Liver (tissue), 3 donors: ENCODE measurements around the gene COQ6.

ENCODE experiments used
- ATF3 ChIP-seq: IDR thresholded peaks from 2 replicates; pipeline ENCODE4 v1.6.1; 2016; ENCODE audit warnings: antibody characterized with exemption
- CTCF ChIP-seq: fragments of 150-350 bp; IDR thresholded peaks from 2 replicates; pipeline ENCODE4 v1.5.1; 2017; ENCODE audit warnings: improper control_type of control experiment, low read depth, low read length; ENCODE audit not compliant: missing input control
- EGR1 ChIP-seq, 2 donors: IDR thresholded peaks; 2 replicates each; pipeline ENCODE4 v1.6.1; 2016 to 2018; ENCODE audit warnings: antibody characterized with exemption in 2 of 2, low read depth in 2 of 2
- FOXA1 ChIP-seq: IDR thresholded peaks from 2 replicates; pipeline ENCODE4 v1.6.1; 2016; ENCODE audit warnings: antibody characterized with exemption
- GABPA ChIP-seq, 2 donors: IDR thresholded peaks in 1 of 2; conservative IDR thresholded peaks in 1 of 2; 2 replicates each; pipeline ENCODE4 v1.6.1; 2016; ENCODE audit warnings: antibody characterized with exemption in 2 of 2, mild to moderate bottlenecking in 1 of 2, moderate library complexity in 1 of 2
- JUND ChIP-seq, 2 donors: IDR thresholded peaks; 2 replicates each; pipeline ENCODE4 v1.6.1; 2016; ENCODE audit warnings: antibody characterized with exemption in 2 of 2
- MAX ChIP-seq: IDR thresholded peaks from 2 replicates; pipeline ENCODE4 v1.6.1; 2016; ENCODE audit warnings: antibody characterized with exemption
- RAD21 ChIP-seq, 2 donors: IDR thresholded peaks; 2 replicates each; pipeline ENCODE4 v1.6.1; 2016; ENCODE audit warnings: antibody characterized with exemption in 2 of 2, mild to moderate bottlenecking in 2 of 2
- REST ChIP-seq: IDR thresholded peaks from 2 replicates; pipeline ENCODE4 v1.6.1; 2016; ENCODE audit warnings: antibody characterized with exemption, mild to moderate bottlenecking
- RXRA ChIP-seq, 2 donors: IDR thresholded peaks; 2 replicates each; pipeline ENCODE4 v1.6.1; 2017 to 2018; ENCODE audit warnings: antibody characterized with exemption in 2 of 2, mild to moderate bottlenecking in 1 of 2
- SP1 ChIP-seq: IDR thresholded peaks from 2 replicates; pipeline ENCODE4 v1.6.1; 2018; ENCODE audit warnings: antibody characterized with exemption, mild to moderate bottlenecking
- TAF1 ChIP-seq: conservative IDR thresholded peaks from 2 replicates; pipeline ENCODE4 v1.6.1; 2016; ENCODE audit warnings: antibody characterized with exemption, mild to moderate bottlenecking
- YY1 ChIP-seq: IDR thresholded peaks from 2 replicates; pipeline ENCODE4 v1.6.1; 2016; ENCODE audit warnings: antibody characterized with exemption, mild to moderate bottlenecking
- ZBTB33 ChIP-seq: IDR thresholded peaks from 2 replicates; pipeline ENCODE4 v1.6.1; 2016; ENCODE audit warnings: antibody characterized with exemption
- donor health status: healthy.
- donor health status: healthy.

GRCh38 chr14:73998726-73999125, 48.6 kb downstream of the COQ6 start:
- TF ChIP-seq ZBTB33 (no peak), CTCF (no peak), REST (no peak), YY1 (no peak), SP1 (peak; percentile 35), EGR1 (IDR thresholded peaks at IDR 0.05; ENCODE audit: low read depth in 2 of 2) (no peak), MAX (no peak), TAF1 (no peak), ATF3 (no peak), RXRA (IDR thresholded peaks at IDR 0.05) (peak; percentile 23 to 38), RAD21 (IDR thresholded peaks at IDR 0.05) (no peak), JUND (IDR thresholded peaks at IDR 0.05) (no peak), GABPA (IDR thresholded peaks at IDR 0.05 in 1 of 2, conservative IDR thresholded peaks at IDR 0.05 in 1 of 2) (no peak), FOXA1 (no peak)
